NCI-H1105 (cell line): ENCODE data around the gene ASPG.
A peak's percentile ranks its signal among the peaks of the same experiment; 100 is the strongest.

Experiments used
- DNase-seq: peaks from one replicate; lab custom pipeline; 2025; lab: John Stamatoyannopoulos, UW

The ASPG gene

DNA sequence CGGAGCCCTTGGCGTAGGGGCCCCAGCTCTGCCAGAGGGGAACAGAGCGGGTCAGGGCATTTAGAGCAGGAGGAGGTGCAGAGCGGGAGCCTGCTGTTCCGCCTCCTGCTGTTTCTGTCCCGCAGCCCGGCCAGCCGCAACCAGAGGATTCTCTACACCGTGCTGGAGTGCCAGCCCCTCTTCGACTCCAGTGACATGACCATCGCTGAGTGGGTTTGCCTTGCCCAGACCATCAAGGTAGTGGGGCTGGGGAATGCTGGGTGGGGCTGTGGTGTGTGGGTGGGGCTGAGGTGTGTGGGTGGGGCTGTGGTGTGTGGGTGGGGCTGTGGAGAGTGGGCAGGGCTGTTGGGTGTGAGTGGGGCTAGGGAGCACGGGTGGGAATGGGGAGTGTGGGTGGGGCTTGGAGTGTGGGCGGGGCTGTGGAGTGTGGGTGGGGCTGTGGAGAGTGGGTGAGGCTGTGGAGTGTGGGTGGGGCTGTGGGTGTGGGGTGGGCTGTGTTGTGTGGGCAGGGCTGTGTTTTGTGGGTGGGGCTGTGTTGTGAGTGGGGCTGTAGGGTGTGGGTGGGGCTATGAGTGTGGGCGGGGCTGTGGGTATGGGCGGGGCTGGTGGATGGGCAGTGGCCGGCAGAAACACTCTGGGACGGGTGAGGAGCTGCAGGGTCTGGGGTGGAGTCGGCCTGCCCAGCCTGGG, 8.0 kb downstream of the ASPG start:
- DNase-seq, result no peak

DNA sequence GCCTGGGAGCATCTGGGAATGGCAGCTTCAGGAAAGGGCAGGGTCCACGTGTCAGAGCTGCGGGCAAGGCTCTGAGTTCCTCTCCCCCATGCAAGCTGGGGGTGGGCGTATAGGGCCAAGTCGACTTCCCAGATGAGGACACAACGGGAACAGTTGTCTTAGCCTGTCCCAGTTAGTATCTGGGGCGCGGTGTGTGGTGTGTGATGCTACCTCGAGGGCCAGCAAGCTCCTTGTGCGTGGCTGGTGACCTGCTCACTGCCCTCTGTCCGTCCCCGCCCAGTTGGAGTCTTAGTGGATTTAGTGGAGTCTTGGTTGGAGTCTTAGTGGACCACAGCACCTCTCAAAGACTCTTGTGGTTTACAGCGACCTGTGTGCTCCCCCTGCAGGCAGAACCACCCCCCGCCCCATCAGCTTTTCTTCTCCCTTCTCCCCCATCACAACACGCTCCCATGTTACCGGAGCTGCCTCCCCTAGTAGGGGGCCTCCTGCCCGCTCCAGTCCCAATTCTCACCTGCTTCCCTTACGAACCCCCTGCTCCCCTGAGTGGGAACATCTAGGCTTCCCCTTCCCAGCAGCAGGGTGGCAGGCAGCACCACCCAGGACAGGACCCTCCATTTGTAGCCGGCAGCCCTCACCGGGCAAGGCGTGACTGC, 8.7 kb downstream of the ASPG start:
- no peak for DNase-seq

GRCh38 chr14:104094709-104095425, 9.4 kb downstream of the ASPG start:
- DNase-seq, result peak; percentile 63

GRCh38 chr14:104095426-104096310, 10.2 kb downstream of the ASPG start:
- no peak for DNase-seq

- DNase-seq, result no peak
Measured at GRCh38 chr14:104096318-104096717, 10.8 kb downstream of the ASPG start.

- DNase-seq, result no peak
Measured at GRCh38 chr14:104096751-104097700, 11.5 kb downstream of the ASPG start.

- DNase-seq, result no peak
Measured at GRCh38 chr14:104098272-104099095, 13.0 kb downstream of the ASPG start.

- DNase-seq, result no peak
Measured at GRCh38 chr14:104099096-104100041, 13.9 kb downstream of the ASPG start.

- no peak for DNase-seq
Measured at GRCh38 chr14:104100171-104101085, 14.9 kb downstream of the ASPG start.

DNA sequence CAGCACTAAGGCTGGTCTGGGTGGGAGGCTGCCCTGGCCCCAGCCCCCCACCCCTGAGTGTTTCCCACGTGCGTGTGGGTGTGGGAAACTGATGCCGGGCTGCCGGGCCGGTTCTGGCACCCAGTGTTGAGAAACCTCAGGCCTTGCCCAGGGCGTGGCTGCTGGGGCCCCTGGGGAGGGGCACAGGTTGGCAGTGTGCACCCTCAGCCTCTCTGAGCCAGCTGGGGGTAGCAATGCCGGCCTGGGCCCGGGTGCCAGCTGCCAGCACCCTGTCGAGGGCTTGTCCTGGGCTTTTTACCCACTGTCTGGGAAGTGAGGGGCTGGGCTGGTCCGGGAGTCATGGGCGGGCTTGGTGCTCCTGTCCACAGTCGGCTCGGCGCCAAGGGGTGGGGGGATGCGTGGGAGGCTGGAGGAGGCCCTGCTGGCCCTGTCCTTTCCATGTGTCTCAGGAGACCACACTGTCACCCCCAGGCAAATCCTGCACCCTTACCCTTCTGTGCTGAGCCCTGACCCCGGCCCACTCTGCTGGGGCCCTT, 15.7 kb downstream of the ASPG start:
- no peak for DNase-seq

- no peak for DNase-seq
Measured at GRCh38 chr14:104101651-104102281, 16.3 kb downstream of the ASPG start.

DNA sequence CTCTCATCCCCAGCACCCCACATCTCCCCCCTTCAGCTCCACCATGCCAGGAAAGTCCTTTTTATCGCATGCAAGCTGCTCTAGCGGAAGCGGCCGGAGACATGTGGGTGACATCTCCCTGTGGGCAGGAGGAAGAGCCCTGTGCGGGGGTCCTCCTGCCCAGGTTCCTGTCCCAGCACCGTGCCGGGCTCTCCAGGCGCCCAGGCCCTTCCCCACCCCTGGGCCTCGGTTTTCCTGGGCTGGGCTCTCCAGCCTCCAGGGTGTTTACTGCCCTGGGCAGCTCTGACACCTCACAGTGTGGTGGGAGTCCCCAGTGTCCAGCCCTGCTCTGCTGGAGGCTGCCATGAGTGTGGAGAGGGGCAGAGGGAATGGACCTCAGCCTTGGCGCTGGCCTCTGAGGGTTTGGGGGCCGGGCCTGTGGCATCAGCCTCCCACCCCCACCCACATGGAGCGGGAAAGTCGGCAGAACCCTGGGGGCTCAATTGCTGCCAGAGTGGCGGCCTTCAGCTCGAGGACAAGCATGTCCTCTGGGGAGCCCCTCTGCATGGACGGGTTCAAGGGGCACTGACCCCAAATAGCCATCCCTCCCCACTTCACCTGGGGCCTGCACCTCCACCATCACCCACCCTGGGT, 16.9 kb downstream of the ASPG start:
- no peak for DNase-seq

DNA sequence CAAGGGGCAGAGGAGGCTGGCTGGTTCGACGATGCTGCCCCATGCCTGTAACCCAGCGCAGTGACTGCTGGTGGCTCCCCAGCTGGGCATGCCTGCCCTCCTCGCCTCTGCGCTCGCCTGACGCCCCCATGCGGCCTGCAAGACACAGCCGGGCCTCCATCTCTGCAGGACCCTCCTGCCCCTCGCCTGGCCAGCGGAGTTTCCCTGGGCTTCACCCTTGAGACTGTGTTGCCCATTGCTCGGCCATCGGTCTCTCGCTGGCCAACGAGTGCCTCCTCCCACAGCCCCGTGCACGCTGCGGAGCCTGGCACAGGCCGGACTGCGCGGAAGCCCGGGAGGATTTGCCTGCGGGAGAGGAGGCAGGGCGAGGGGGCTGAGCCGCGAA, 17.6 kb downstream of the ASPG start:
- no peak for DNase-seq

- no peak for DNase-seq
Measured at GRCh38 chr14:104103446-104104075, 18.1 kb downstream of the ASPG start.

GRCh38 chr14:104104076-104104901, 18.8 kb downstream of the ASPG start:
- no peak for DNase-seq
